ENCODE data around the gene SEC24B. TPM values are rescaled to one million over a fixed set of nuclear protein-coding genes. Genes with fewer than 3 reads are reported as not detected.
"Not testable (repeated sequence)": the region's sequence is repeated elsewhere in the genome, so short reads cannot be mapped to it uniquely, and the experiment has no call there.

Gene SEC24B
- total and polyA plus RNA-seq, 12 donors: 7.3 to 34.1 (median 29.6) TPM

GRCh38 chr4:109557433-109557832 lies 123.8 kb downstream of the SEC24B start:
- WGBS, 2 donors: 96 to 99% methylated on average over 28 of the region's 28 CpGs
- TF ChIP-seq, protein P1, sequence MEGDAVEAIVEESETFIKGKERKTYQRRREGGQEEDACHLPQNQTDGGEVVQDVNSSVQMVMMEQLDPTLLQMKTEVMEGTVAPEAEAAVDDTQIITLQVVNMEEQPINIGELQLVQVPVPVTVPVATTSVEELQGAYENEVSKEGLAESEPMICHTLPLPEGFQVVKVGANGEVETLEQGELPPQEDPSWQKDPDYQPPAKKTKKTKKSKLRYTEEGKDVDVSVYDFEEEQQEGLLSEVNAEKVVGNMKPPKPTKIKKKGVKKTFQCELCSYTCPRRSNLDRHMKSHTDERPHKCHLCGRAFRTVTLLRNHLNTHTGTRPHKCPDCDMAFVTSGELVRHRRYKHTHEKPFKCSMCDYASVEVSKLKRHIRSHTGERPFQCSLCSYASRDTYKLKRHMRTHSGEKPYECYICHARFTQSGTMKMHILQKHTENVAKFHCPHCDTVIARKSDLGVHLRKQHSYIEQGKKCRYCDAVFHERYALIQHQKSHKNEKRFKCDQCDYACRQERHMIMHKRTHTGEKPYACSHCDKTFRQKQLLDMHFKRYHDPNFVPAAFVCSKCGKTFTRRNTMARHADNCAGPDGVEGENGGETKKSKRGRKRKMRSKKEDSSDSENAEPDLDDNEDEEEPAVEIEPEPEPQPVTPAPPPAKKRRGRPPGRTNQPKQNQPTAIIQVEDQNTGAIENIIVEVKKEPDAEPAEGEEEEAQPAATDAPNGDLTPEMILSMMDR (IDR thresholded peaks at IDR 0.05): no peak
- ATAC-seq: no peak
- Histone ChIP-seq H3K9me3 (peaks cover 0 to 8% (median 0%) of the 10 kb centered on the region in 11 donors), H3K27ac (no peak overlapping the region), H3K27me3 (peaks cover 0 to 3% (median 0%) of the 10 kb centered on the region in 7 donors), H3K4me1 (peaks cover 0 to 23% (median 11%) of the 10 kb centered on the region in 9 donors), H3K4me3 (no peak overlapping the region), H3K36me3 (peaks cover 0 to 3% (median 0%) of the 10 kb centered on the region in 9 donors)
- intact Hi-C loops (cut with DNase I): loop anchor here in 5 of 10 donors (10.0 kb wide), 4 partner anchors 107 to 257 kb away; partner anchors contain the start of genes SEC24B (in 2 of the 5), CASP6 (in 1 of the 5) and GAR1 (in 1 of the 5)
- no peak for DNase-seq

DNA sequence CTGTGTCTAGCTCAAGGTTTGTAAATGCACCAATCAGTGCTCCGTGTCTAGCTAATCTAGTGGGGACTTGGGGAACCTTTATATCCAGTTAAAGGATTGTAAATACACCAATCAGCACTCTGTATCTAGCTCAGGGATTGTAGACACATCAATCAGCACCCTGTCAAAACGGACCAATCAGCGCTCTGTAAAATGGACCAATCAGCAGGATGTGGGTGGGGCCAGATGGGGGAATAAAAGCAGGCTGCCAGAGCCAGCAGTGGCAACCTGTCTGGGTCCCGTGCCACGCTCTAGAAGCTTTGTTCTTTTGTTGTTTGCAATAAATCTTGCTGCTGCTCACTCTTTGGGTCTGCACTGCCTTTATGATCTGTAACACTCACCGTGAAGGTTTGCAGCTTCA lies 124.5 kb downstream of the SEC24B start:
- not testable (repeated sequence) for DNase-seq, H3K9me3 ChIP-seq, H3K27me3 ChIP-seq, H3K36me3 ChIP-seq, ATAC-seq, H3K4me3 ChIP-seq, H3K27ac ChIP-seq
- WGBS, 2 donors: 89 to 98% methylated on average over 6 of the region's 6 CpGs
- intact Hi-C loops (cut with DNase I): loop anchor here in 5 of 10 donors (10.0 kb wide), 4 partner anchors 107 to 257 kb away; partner anchors contain the start of genes SEC24B (in 2 of the 5), CASP6 (in 1 of the 5) and GAR1 (in 1 of the 5)
- H3K4me1 ChIP-seq: peaks cover 0 to 24% (median 11%) of the 10 kb centered on the region in 9 donors

DNA sequence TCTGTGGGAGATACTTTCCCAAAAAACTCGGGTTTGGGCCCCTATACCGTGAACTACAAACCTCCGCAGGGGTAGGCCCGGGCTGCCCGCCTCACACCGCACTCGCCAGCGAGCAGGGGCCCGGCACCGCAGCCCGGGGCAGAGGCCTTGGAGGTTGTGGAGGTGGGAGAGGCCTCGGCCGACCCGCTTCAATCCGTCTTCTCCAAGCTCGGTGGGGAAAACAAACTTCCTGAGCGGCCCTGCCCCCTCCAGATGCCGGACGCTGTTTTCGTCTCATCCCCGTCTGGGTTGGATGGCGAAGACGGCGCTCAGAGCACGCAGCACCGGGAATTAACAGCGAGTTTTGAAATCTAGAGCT lies 126.0 kb downstream of the SEC24B start:
- Histone ChIP-seq H3K36me3 (peaks cover 0 to under 1% (median 0%) of the 10 kb centered on the region in 9 donors), H3K4me3 (peak overlapping the region; percentile 15 to 87 (median 74)), H3K9me3 (peaks cover 0 to 8% (median 0%) of the 10 kb centered on the region in 11 donors), H3K27ac (peak overlapping the region; percentile 69 to 94 (median 86)), H3K27me3 (peaks cover 0 to 3% (median 0%) of the 10 kb centered on the region in 7 donors), H3K4me1 (peaks cover 0 to 24% (median 11%) of the 10 kb centered on the region in 9 donors)
- ATAC-seq: peak in 7 of 8 donors; percentile 23 to 63 (median 43)
- TF ChIP-seq, protein P1 (IDR thresholded peaks at IDR 0.05): no peak
- intact Hi-C loops (cut with DNase I): loop anchor here in 5 of 10 donors (10.0 kb wide), 4 partner anchors 105 to 255 kb away; partner anchors contain the start of genes SEC24B (in 2 of the 5), CASP6 (in 1 of the 5) and GAR1 (in 1 of the 5)
- WGBS, 2 donors: 11 to 16% methylated on average over 27 of the region's 27 CpGs
- peak; percentile 23 to 27 for DNase-seq

DNA sequence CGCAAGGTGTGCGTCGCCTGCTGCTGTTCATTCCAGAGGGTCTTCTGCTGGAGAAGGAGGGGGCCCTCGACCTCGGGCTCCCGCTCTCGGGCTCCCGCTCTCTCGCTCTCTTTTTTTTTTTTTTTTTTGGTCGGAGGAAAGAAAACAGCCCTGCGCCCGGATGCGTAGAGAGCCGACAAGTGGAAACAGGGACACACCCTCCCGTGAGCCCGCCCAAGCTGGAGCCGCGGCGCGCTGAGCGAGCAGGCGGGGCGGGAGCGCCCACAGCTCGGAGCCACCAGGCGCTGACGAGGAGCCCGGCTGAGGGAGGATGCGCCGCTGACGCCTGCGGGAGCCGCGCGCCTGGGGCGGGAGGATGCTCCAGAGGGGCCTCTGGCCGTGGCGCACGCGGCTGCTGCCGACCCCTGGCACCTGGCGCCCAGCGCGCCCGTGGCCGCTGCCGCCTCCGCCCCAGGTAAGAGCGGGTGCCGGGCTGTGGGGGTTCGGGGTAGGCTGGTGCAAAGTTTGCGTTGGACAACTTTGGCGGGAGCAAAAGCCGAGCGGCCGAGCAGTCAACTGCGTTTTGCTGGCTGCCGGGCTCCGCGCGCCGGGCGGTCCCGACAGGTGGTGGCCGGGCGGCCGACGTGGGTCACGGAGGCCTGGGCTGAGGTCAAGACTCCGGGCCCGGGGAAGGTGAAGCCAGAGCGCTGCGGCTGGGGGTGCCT lies 126.5 kb downstream of the SEC24B start, which contains the start of gene MCUB:
Gene MCUB (plus strand): TSS at position 264 of the 704 bp plus-strand sequence. CDS start 92 bp downstream, at position 356.
- TF ChIP-seq, protein P1 (IDR thresholded peaks at IDR 0.05): no peak
- intact Hi-C loops (cut with DNase I): loop anchor here in 7 of 10 donors (2.0 to 10.0 kb wide), 6 partner anchors 105 to 255 kb away; partner anchors contain the start of genes SEC24B (in 6 of the 7), CASP6 (in 3 of the 7) and GAR1 (in 1 of the 7)
- 0% methylated on average over 51 to 73 of the region's 73 CpGs for WGBS, 2 donors
- Histone ChIP-seq H3K4me1 (peaks cover 0 to 24% (median 11%) of the 10 kb centered on the region in 9 donors), H3K4me3 (peak within 1 kb of the TSS; percentile 58 to 87 (median 74)), H3K27ac (peak within 1 kb of the TSS; percentile 69 to 94 (median 86)), H3K36me3 (peaks cover 0 to 6% (median 0%) of the 10 kb centered on the region in 9 donors), H3K27me3 (peaks cover 0 to 3% (median 0%) of the 10 kb centered on the region in 7 donors), H3K9me3 (peaks cover 0 to 8% (median 0%) of the 10 kb centered on the region in 11 donors)
- DNase-seq: peak; percentile 85 to 88
- peak; percentile 97 to 99 (median 98) for ATAC-seq

Data from heart right ventricle (tissue), 16 donors.